ENCODE measurements around the gene DOK4.

Gene DOK4

DNA sequence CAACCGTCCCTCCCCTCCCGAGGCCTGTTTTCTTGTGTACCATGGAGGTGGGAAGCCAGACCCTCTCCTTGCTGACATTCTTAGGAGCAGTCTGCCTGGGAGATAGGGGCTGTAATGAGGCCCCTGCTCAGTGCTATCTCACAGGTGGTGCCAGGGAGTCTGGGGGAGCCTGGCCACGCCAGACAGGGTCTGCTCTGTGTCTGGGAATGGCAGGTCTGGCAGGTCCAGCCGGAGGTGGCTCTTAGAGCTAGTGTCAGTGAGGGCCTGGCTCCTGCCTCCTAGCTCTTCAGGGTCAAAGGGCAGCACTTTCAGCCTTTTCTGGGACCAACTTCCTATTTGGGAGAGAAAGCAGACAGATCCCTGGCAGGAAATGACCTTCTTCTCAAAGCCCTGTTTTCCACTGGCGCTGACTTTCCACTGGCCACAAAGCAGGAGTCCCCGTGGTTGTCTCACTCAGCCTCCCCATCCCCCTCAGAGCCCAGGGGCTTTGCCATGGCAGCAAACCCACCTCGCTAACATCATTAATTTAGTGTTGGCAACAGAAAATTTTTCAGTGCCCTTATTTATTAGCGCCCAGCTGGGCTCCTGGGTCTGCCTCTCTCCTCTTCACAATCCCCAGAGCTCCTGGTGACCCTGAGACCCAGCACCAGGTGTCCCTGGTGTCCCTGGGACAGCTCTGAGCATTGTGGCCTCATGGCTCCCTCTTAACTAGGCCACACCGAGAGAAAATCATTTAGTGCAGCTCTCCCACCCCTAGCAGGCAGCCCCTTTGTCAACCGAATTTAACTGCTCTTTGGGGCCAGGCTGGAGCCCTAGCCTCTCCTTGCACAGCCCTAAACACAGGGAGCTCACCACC, 24.0 kb upstream of the DOK4 start:
- Histone ChIP-seq H3F3A (ENCODE audit: low read depth) (no peaks in the 10 kb centered on the region), H3K9me2 (replicated peaks; ENCODE audit: low read depth, low read length) (no peaks in the 10 kb centered on the region), H3K4me1 (ENCODE audit: insufficient read depth, low read length, poor library complexity, severe bottlenecking) (peaks cover 5% of the 10 kb centered on the region), H3K27me3 (ENCODE audit: insufficient read depth, low read length, poor library complexity, severe bottlenecking) (no peaks in the 10 kb centered on the region), H3K4me3 (ENCODE audit: low read length, poor library complexity, severe bottlenecking) (no peak overlapping the region), H2AFZ (ENCODE audit: low read length) (no peak overlapping the region), H3K9ac (ENCODE audit: low read depth, low read length, poor library complexity, severe bottlenecking) (no peak overlapping the region), H3K79me2 (ENCODE audit: insufficient read depth, low read length) (no peaks in the 10 kb centered on the region), H4K20me1 (ENCODE audit: insufficient read depth, low read length, poor library complexity, severe bottlenecking) (no peaks in the 10 kb centered on the region), H3K9me3 (ENCODE audit: insufficient read depth, low read depth, low read length) (no peaks in the 10 kb centered on the region), H3K4me2 (ENCODE audit: low read depth, low read length, poor library complexity, severe bottlenecking) (no peak overlapping the region), H3K36me3 (ENCODE audit: insufficient read depth, low read length) (peaks cover 15% of the 10 kb centered on the region; the same call in 1 of the 2 replicates)
- no peak for TF ChIP-seq EZH2phosphoT487 (IDR thresholded peaks at IDR 0.05; ENCODE audit: borderline replicate concordance)
- TF ChIP-seq, protein P1, sequence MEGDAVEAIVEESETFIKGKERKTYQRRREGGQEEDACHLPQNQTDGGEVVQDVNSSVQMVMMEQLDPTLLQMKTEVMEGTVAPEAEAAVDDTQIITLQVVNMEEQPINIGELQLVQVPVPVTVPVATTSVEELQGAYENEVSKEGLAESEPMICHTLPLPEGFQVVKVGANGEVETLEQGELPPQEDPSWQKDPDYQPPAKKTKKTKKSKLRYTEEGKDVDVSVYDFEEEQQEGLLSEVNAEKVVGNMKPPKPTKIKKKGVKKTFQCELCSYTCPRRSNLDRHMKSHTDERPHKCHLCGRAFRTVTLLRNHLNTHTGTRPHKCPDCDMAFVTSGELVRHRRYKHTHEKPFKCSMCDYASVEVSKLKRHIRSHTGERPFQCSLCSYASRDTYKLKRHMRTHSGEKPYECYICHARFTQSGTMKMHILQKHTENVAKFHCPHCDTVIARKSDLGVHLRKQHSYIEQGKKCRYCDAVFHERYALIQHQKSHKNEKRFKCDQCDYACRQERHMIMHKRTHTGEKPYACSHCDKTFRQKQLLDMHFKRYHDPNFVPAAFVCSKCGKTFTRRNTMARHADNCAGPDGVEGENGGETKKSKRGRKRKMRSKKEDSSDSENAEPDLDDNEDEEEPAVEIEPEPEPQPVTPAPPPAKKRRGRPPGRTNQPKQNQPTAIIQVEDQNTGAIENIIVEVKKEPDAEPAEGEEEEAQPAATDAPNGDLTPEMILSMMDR (conservative IDR thresholded peaks at IDR 0.05; ENCODE audit: low read length) = no peak

DNA sequence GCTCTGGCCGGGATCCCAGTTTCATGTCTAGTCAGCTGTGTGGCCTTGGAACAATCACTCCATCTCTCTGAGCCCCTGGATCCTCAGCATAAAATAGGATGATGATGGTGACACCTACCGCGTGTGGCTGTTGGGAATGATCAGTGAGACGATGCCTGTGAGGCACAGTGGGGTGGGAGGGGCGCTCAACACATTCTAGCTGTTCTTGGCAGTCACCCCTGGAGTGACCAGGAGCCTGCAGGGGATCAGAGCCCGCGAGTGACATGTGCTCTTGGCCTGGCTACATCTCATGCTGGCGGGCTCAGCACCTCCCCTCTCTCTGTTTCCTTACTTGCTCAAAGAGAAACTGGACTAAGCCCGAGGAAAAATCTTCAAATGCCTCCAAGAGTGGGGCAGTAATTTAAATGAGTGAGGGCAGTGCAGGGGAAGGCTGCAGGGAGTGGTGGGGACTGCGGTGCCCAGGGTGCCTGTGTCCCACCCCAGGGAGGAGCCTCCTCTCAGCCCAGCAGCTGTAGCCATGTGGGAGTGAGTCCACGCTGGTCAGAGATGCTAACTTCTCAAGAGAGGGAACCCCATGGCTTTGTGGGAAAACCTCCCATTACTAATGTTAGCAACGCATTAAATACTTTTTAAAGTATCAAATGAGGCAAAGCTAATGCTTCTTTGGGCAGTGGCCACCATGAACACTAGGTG, 23.1 kb upstream of the DOK4 start:
- no peak overlapping the region for H3K9ac ChIP-seq (ENCODE audit: low read depth, low read length, poor library complexity, severe bottlenecking)
- H3K79me2 ChIP-seq (ENCODE audit: insufficient read depth, low read length) = no peaks in the 10 kb centered on the region
- no peak overlapping the region for H3K4me2 ChIP-seq (ENCODE audit: low read depth, low read length, poor library complexity, severe bottlenecking)
- H3K9me3 ChIP-seq (ENCODE audit: insufficient read depth, low read depth, low read length) = no peaks in the 10 kb centered on the region
- no peaks in the 10 kb centered on the region for H4K20me1 ChIP-seq (ENCODE audit: insufficient read depth, low read length, poor library complexity, severe bottlenecking)
- no peak overlapping the region for H2AFZ ChIP-seq (ENCODE audit: low read length)
- TF ChIP-seq, protein P1 (conservative IDR thresholded peaks at IDR 0.05; ENCODE audit: low read length) = no peak
- TF ChIP-seq EZH2phosphoT487 (IDR thresholded peaks at IDR 0.05; ENCODE audit: borderline replicate concordance) = no peak
- H3K9me2 ChIP-seq (replicated peaks; ENCODE audit: low read depth, low read length) = no peaks in the 10 kb centered on the region
- H3K4me3 ChIP-seq (ENCODE audit: low read length, poor library complexity, severe bottlenecking) = no peak overlapping the region
- no peaks in the 10 kb centered on the region for H3F3A ChIP-seq (ENCODE audit: low read depth)
- H3K27me3 ChIP-seq (ENCODE audit: insufficient read depth, low read length, poor library complexity, severe bottlenecking) = no peaks in the 10 kb centered on the region
- H3K36me3 ChIP-seq (ENCODE audit: insufficient read depth, low read length) = peaks cover 8% of the 10 kb centered on the region; the same call in 1 of the 2 replicates
- H3K4me1 ChIP-seq (ENCODE audit: insufficient read depth, low read length, poor library complexity, severe bottlenecking) = peaks cover 8% of the 10 kb centered on the region

DNA sequence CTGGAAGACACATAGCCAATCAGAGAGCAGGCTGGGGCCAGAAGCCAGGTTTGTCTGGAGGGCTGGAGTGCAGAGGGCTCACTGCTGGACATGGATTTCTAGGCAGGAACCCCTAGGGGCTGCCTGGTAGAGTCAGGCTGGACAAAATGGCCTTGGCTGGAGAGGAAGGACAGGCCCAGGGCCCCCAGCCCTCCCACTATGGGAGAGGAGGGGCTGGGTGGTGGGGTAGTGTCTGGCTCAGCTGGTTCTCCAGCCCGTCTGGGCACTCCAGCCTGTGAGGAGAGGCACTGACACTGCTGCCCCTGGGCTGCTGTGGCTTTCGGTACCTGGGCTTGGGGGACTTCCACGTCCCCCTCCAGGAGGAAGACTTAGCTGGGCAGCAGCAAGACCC, 21.7 kb upstream of the DOK4 start:
- peaks cover 12% of the 10 kb centered on the region for H3K4me1 ChIP-seq (ENCODE audit: insufficient read depth, low read length, poor library complexity, severe bottlenecking)
- no peaks in the 10 kb centered on the region for H3K9me3 ChIP-seq (ENCODE audit: insufficient read depth, low read depth, low read length)
- H3K79me2 ChIP-seq (ENCODE audit: insufficient read depth, low read length) = no peaks in the 10 kb centered on the region
- H3K27me3 ChIP-seq (ENCODE audit: insufficient read depth, low read length, poor library complexity, severe bottlenecking) = no peaks in the 10 kb centered on the region
- no peak for TF ChIP-seq EZH2phosphoT487 (IDR thresholded peaks at IDR 0.05; ENCODE audit: borderline replicate concordance)
- TF ChIP-seq, protein P1 (conservative IDR thresholded peaks at IDR 0.05; ENCODE audit: low read length) = no peak
- no peak overlapping the region for H3K9ac ChIP-seq (ENCODE audit: low read depth, low read length, poor library complexity, severe bottlenecking)
- H3K9me2 ChIP-seq (replicated peaks; ENCODE audit: low read depth, low read length) = no peaks in the 10 kb centered on the region
- H4K20me1 ChIP-seq (ENCODE audit: insufficient read depth, low read length, poor library complexity, severe bottlenecking) = no peaks in the 10 kb centered on the region
- H3F3A ChIP-seq (ENCODE audit: low read depth) = no peaks in the 10 kb centered on the region
- H3K4me2 ChIP-seq (ENCODE audit: low read depth, low read length, poor library complexity, severe bottlenecking) = no peak overlapping the region
- peaks cover 7% of the 10 kb centered on the region; the same call in 1 of the 2 replicates for H3K36me3 ChIP-seq (ENCODE audit: insufficient read depth, low read length)
- no peak overlapping the region for H3K4me3 ChIP-seq (ENCODE audit: low read length, poor library complexity, severe bottlenecking)
- H2AFZ ChIP-seq (ENCODE audit: low read length) = no peak overlapping the region
